AG09309 (cell line): ENCODE data around the gene ZNF2.

Source experiments
- DNase-seq: peaks from one replicate; pipeline ENCODE4 v3.0.0-alpha.2; 2010; ENCODE audit warnings: low read depth
- H3K4me3 ChIP-seq: 2 replicates; pipeline ENCODE4 v1.5.1; 2011; ENCODE audit warnings: mild to moderate bottlenecking, low read depth, low read length, moderate library complexity; ENCODE audit not compliant: control insufficient read depth
- TF ChIP-seq, protein P1 (sequence below): IDR thresholded peaks from 2 replicates; pipeline ENCODE4 v1.5.1; 2011; ENCODE audit warnings: mild to moderate bottlenecking, low read depth, low read length, inconsistent platforms; ENCODE audit not compliant: insufficient read depth, control insufficient read depth; ENCODE audit errors: missing control alignments

ZNF2 gene

DNA sequence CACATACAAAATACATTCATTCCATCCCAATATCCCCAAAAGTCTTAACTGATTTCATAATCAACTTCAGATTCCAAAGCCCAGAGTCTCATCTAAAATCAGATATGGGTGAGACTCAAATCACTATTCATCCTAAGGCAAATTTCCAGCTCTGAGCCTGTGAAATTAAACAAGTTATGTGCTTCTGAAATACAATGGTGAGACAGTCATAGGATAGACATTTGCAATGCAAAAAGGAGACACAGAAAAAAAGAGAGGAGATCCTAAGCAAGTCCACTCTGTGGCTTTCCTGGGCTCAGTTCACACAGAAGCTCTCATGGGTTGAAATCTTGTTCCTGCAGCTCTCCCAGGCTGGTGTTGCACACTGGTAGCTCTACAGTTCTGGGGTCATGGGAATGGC is 60.0 kb downstream of the ZNF2 start:
- H3K4me3 ChIP-seq: no peak overlapping the region
- TF ChIP-seq, protein P1, sequence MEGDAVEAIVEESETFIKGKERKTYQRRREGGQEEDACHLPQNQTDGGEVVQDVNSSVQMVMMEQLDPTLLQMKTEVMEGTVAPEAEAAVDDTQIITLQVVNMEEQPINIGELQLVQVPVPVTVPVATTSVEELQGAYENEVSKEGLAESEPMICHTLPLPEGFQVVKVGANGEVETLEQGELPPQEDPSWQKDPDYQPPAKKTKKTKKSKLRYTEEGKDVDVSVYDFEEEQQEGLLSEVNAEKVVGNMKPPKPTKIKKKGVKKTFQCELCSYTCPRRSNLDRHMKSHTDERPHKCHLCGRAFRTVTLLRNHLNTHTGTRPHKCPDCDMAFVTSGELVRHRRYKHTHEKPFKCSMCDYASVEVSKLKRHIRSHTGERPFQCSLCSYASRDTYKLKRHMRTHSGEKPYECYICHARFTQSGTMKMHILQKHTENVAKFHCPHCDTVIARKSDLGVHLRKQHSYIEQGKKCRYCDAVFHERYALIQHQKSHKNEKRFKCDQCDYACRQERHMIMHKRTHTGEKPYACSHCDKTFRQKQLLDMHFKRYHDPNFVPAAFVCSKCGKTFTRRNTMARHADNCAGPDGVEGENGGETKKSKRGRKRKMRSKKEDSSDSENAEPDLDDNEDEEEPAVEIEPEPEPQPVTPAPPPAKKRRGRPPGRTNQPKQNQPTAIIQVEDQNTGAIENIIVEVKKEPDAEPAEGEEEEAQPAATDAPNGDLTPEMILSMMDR: no peak
- no peak for DNase-seq

DNA sequence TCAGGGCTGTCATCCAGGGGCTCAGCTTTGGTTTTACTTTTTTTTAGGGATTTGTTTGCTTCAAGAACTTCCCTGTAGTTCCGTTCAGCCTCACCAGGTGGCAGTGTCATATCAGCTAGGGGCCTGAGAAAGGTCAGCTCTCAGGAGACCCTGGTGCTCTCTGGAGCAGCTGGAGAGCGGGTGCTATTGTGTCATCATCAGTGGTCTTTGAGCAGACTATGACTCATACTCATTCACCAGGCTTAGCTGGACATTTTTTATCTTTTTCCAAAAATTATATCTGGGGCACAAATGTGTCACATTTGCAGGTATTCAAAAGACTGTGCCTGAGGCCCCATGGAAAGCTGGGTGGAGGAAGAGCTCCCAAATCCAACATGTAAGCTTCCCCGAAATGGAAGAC is 66.1 kb downstream of the ZNF2 start:
- TF ChIP-seq, protein P1: peak; percentile 86
- H3K4me3 ChIP-seq: no peak overlapping the region
- peak; percentile 28 for DNase-seq

DNA sequence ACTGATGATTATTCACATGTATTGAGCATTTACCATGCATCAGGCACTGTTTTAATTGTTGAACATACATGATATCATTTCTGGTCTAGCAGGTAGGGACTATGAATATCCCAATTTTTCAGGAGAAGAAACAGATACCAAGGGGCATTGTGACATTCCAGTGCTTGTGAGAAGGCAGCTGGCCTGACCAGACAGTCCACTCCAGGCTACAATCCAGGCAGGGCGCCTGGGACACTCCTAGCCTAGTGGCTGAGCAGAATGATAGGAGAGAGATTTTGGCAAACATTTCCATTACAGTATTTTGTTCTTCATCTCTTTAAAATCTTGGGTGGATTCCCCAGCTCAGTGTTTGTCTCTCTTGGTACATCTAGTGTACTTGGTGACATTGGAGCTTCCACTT is 66.6 kb downstream of the ZNF2 start:
- no peak overlapping the region for H3K4me3 ChIP-seq
- DNase-seq: no peak
- TF ChIP-seq, protein P1: no peak
